HEK293T (cell line): ENCODE data around the gene MAB21L4.

Experiments
- FOXM1 ChIP-seq: fragments of 450-650 bp; IDR thresholded peaks from 2 replicates; pipeline ENCODE4 v1.6.1; 2017; ENCODE audit warnings: mild to moderate bottlenecking, borderline replicate concordance
- HDGF ChIP-seq: fragments of 450-650 bp; IDR thresholded peaks from 2 replicates; pipeline ENCODE4 v1.6.1; 2017; ENCODE audit warnings: antibody characterized with exemption, borderline replicate concordance
- L3MBTL2 ChIP-seq: fragments of 450-650 bp; conservative IDR thresholded peaks from 2 replicates; pipeline ENCODE4 v1.6.1; 2016; ENCODE audit warnings: mild to moderate bottlenecking
- NFRKB ChIP-seq: fragments of 450-650 bp; IDR thresholded peaks from 2 replicates; pipeline ENCODE4 v1.6.1; 2016; ENCODE audit warnings: mild to moderate bottlenecking, moderate library complexity
- SUZ12 ChIP-seq: fragments of 450-650 bp; IDR thresholded peaks from 2 replicates; pipeline ENCODE4 v1.6.1; 2016; ENCODE audit warnings: mild to moderate bottlenecking
- TF ChIP-seq, protein P1 (sequence below): fragments of 450-650 bp; IDR thresholded peaks from 2 replicates; pipeline ENCODE4 v1.6.1; 2016

DNA sequence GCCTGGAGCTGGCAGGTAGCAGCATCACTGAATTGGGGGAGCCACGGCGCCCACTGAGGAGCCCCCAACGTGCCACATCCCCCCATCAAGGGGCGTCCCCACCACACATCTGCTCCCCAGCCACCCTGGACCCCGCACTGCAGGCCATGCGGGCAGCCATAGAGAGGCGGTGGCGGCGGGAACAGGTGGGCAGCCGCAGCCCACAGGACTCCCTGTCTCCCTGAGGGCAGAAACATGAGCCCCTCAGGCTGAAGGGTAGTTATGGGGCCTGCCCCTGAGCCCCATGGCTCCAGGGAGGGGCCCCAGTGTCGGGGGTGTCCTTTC is 36.7 kb upstream of the MAB21L4 start:
- TF ChIP-seq L3MBTL2 (no peak), FOXM1 (no peak), NFRKB (no peak), SUZ12 (no peak), HDGF (no peak)
- TF ChIP-seq, protein P1, sequence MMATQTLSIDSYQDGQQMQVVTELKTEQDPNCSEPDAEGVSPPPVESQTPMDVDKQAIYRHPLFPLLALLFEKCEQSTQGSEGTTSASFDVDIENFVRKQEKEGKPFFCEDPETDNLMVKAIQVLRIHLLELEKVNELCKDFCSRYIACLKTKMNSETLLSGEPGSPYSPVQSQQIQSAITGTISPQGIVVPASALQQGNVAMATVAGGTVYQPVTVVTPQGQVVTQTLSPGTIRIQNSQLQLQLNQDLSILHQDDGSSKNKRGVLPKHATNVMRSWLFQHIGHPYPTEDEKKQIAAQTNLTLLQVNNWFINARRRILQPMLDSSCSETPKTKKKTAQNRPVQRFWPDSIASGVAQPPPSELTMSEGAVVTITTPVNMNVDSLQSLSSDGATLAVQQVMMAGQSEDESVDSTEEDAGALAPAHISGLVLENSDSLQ = no peak
